ENCODE data around the gene PRAMEF15.
"Not testable (repeated sequence)": the region's sequence is repeated elsewhere in the genome, so short reads cannot be mapped to it uniquely, and the experiment has no call there.

- not testable (repeated sequence) for TF ChIP-seq PAX5 (IDR thresholded peaks at IDR 0.05; ENCODE audit: insufficient read depth, low read length, severe bottlenecking); POLR2A (IDR thresholded peaks at IDR 0.05; ENCODE audit: low read depth, low read length); TAF1 (IDR thresholded peaks at IDR 0.05; ENCODE audit: low read depth, low read length); POLR2AphosphoS5 (IDR thresholded peaks at IDR 0.05; ENCODE audit: low read depth, low read length); SPI1 (IDR thresholded peaks at IDR 0.05; ENCODE audit: low read depth, low read length)
Measured at GRCh38 chr1:13315281-13315680, at the start of gene PRAMEF15.
